ENCODE measurements around the gene SLC8A3.

Gene SLC8A3

DNA sequence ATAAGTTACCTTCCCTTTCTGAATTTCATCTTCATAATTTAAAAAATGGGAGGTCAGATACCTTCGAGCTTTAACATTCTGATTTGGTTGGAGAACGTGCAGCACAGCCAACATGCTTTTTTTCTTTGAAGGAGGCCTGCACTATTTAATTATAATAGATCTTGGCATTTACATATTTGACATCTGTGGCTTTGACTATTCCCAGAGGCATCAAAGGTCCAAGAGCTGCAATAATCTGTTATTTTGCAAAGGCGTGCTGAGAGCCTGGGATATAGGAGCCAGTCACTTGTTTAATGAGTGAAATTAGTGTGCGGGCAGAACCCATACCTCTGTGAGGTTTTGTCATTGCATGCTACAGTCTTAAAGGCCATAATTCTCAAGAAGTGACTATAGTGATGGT, 26.4 kb downstream of the SLC8A3 start:
- H3K4me3 ChIP-seq (replicated peaks; ENCODE audit: low read depth, low read length), result no peak overlapping the region
- no peak for DNase-seq (ENCODE audit: low read depth)
- TF ChIP-seq CTCF (IDR thresholded peaks at IDR 0.05; ENCODE audit: low read length, missing control alignments), result no peak

DNA sequence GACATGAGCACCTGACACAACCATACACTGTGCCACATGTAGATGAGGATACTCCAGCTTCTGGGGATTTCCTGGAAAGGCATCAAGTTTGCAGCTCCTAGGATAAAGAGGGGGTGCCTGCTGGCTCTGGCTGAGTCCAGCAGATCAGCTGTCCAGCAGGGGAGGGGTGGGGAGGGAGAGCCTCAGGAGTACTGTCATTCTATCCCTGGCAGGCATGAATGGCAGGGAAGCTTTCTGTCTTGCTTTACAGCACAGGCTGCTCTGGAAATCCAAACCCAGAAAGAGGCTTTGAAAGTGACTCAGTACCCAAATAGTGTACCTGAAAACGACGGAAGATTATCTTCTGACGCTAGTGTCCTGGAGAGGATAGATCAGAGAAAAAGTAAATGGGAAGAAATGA, 32.2 kb downstream of the SLC8A3 start:
- no peak overlapping the region for H3K4me3 ChIP-seq (replicated peaks; ENCODE audit: low read depth, low read length)
- TF ChIP-seq CTCF (IDR thresholded peaks at IDR 0.05; ENCODE audit: low read length, missing control alignments), result no peak
- DNase-seq (ENCODE audit: low read depth), result no peak

- H3K4me3 ChIP-seq (replicated peaks; ENCODE audit: low read depth, low read length), result no peak overlapping the region
- DNase-seq (ENCODE audit: low read depth), result no peak
- no peak for TF ChIP-seq CTCF (IDR thresholded peaks at IDR 0.05; ENCODE audit: low read length, missing control alignments)
Observed at GRCh38 chr14:70152704-70153103, 36.0 kb downstream of the SLC8A3 start.

DNA sequence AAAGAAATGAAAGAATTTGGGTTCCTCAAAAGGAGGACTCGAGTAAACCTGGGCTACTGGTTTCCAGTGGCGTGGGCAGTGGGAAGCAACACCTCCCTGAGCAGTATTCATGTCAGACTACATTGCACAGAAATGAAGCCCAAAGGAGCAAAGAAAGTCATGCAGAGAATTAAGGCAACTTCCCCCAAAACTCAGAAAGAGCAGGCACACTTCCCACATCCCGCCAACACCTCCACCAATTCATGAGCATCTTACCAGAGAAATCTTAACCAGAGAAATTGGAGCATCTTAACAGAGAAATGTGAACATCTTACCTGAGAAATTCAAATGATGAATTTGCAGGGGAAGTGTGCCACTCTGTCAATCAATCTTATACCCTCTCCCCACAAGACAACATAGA, 36.7 kb downstream of the SLC8A3 start:
- no peak for DNase-seq (ENCODE audit: low read depth)
- no peak for TF ChIP-seq CTCF (IDR thresholded peaks at IDR 0.05; ENCODE audit: low read length, missing control alignments)

GRCh38 chr14:70149596-70150165, 39.1 kb downstream of the SLC8A3 start:
- no peak for TF ChIP-seq CTCF (IDR thresholded peaks at IDR 0.05; ENCODE audit: low read length, missing control alignments)
- H3K4me3 ChIP-seq (replicated peaks; ENCODE audit: low read depth, low read length), result no peak overlapping the region
- DNase-seq (ENCODE audit: low read depth), result no peak

More for the DNA sequence above, 36.7 kb downstream of the SLC8A3 start:
- no peak overlapping the region for H3K4me3 ChIP-seq (replicated peaks; ENCODE audit: low read depth, low read length)

GRCh38 chr14:70148911-70149595, 39.7 kb downstream of the SLC8A3 start:
- no peak for TF ChIP-seq CTCF (IDR thresholded peaks at IDR 0.05; ENCODE audit: low read length, missing control alignments)
- no peak for DNase-seq (ENCODE audit: low read depth)
- H3K4me3 ChIP-seq (replicated peaks; ENCODE audit: low read depth, low read length), result no peak overlapping the region

DNA sequence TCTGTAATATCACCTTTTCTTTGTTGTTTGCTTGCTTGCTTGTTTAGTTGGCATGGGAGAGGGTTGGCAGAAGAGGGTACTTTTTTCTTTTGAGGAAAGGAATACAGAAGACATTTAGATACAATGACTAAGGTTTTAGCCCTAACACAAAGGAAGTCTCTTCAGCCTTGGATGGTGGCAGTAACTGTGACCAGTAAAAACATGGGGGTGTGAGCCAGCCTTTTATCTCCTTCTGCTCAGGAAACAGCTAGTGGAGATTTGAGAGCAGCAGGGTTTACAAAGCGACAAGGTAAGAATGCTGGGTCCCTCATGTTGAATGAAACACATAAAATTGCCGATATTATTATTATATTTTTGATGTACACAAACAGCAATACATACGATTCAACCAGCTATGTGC, 40.4 kb downstream of the SLC8A3 start:
- H3K4me3 ChIP-seq (replicated peaks; ENCODE audit: low read depth, low read length), result no peak overlapping the region
- TF ChIP-seq CTCF (IDR thresholded peaks at IDR 0.05; ENCODE audit: low read length, missing control alignments), result no peak
- no peak for DNase-seq (ENCODE audit: low read depth)

All from fibroblast of pulmonary artery (primary cell).